ENCODE measurements around the gene C1orf74.

Gene C1orf74

GRCh38 chr1:209784265-209785169, at the start of gene C1orf74:
Gene C1orf74 (minus strand): TSS chr1:209784559. CDS start chr1:209783634, 925 bp downstream.
- Histone ChIP-seq H3K9me3 (no peaks in the 10 kb centered on the region), H3K4me2 (peak within 1 kb of the TSS; percentile 84), H3K4me3 (peak within 1 kb of the TSS; percentile 70), H4K20me1 (no peaks in the 10 kb centered on the region), H3K36me3 (peaks cover 27% of the 10 kb centered on the region), H3K27ac (peak within 1 kb of the TSS; percentile 81), H3K4me1 (peaks cover 15% of the 10 kb centered on the region), H3K27me3 (no peaks in the 10 kb centered on the region), H3K9ac (peak within 1 kb of the TSS; percentile 86)
- no peak for TF ChIP-seq Cebpa-rat (IDR thresholded peaks at IDR 0.05)

DNA sequence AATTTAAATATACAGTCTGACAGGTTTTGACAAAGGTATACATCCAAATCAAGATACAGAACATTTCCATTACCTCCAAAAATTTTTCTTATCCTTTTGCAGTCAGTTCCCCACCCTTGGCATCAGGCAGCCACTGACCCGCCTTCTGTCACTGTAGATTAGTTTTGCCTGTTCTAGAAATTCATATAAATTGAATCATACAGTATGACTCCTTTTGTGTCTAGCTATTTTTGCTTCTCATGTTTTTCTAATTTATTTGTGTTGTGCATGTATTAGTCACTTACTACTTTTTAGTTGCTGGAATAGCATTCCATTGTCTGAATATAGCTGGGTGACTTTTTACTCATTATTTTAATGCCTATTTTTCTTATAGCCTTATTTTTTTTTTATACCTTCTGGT, 47.3 kb upstream of the C1orf74 start:
- H3K36me3 ChIP-seq, result peaks cover 58% of the 10 kb centered on the region
- H3K9ac ChIP-seq, result no peak overlapping the region
- TF ChIP-seq Cebpa-rat (IDR thresholded peaks at IDR 0.05), result no peak

GRCh38 chr1:209830722-209831121, 46.4 kb upstream of the C1orf74 start:
- Histone ChIP-seq H3K9ac (no peak overlapping the region), H3K4me2 (no peak overlapping the region), H3K4me1 (peaks cover 26% of the 10 kb centered on the region), H4K20me1 (no peaks in the 10 kb centered on the region), H3K27ac (no peak overlapping the region), H3K4me3 (no peak overlapping the region), H3K9me3 (no peaks in the 10 kb centered on the region), H3K27me3 (no peaks in the 10 kb centered on the region), H3K36me3 (peaks cover 50% of the 10 kb centered on the region)
- TF ChIP-seq Cebpa-rat (IDR thresholded peaks at IDR 0.05), result no peak

More for the DNA sequence above, 47.3 kb upstream of the C1orf74 start:
- H3K4me3 ChIP-seq, result no peak overlapping the region
- no peak overlapping the region for H3K4me2 ChIP-seq
- no peaks in the 10 kb centered on the region for H3K9me3 ChIP-seq
- H3K27ac ChIP-seq, result no peak overlapping the region
- no peaks in the 10 kb centered on the region for H4K20me1 ChIP-seq
- H3K4me1 ChIP-seq, result peaks cover 26% of the 10 kb centered on the region
- no peaks in the 10 kb centered on the region for H3K27me3 ChIP-seq

- Histone ChIP-seq H3K9me3 (no peaks in the 10 kb centered on the region), H3K9ac (0 out of 2 replicates have a peak overlapping the region, but pooled peaks have one; percentile 40), H3K27ac (no peak overlapping the region), H3K27me3 (no peaks in the 10 kb centered on the region), H3K4me3 (peak overlapping the region; percentile 84), H3K4me2 (peak overlapping the region; percentile 81), H4K20me1 (no peaks in the 10 kb centered on the region), H3K36me3 (peaks cover 40% of the 10 kb centered on the region), H3K4me1 (peaks cover 26% of the 10 kb centered on the region)
- no peak for TF ChIP-seq Cebpa-rat (IDR thresholded peaks at IDR 0.05)
Measured at GRCh38 chr1:209829716-209830115, 45.4 kb upstream of the C1orf74 start.

DNA sequence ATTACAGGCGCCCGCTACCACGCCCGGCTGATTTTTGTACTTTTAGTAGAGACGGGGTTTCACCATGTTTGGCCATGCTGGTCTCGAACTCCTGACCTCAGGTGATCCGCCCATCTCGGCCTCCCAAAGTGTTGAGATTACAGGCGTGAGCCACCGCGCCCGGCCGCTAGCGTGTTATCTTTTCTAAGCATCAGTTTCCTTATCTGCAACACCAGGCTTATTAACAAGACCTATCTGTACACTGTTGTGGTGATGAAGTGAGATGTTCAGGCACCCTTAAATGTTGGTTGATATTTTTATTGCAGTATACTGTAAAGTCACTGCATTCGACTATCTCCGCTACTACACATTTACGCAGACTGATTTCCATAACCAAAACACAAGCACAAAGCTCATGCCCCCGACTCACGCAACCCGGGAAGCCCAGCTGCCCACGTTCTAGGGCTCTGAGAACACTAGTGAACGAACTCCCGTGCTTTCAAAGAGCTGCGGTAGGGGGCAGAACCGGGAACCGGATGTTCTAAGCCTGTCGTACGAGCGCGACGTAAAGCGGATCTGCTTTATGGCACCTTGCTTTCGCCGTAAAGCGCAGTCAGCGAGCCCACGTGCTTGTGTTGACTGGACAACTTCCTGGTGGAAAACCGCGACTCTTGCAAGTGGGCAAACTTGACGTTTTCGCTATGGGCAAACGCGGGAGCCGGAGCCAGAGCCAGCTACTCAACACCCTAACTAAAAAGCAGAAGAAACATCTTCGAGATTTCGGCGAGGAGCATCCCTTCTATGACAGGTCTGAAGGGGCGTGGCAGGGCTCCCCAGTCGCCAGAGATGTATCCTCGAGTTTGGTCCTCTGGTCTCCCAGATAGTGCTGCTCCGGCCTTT, 43.3 kb upstream of the C1orf74 start, which contains the start of gene UTP25:
TSS of gene UTP25 (plus strand) at position 589 of the 879 bp plus-strand sequence. CDS start at position 681, 92 bp downstream.
- H4K20me1 ChIP-seq, result no peaks in the 10 kb centered on the region
- peaks cover 19% of the 10 kb centered on the region for H3K36me3 ChIP-seq
- peaks cover 26% of the 10 kb centered on the region for H3K4me1 ChIP-seq
- no peaks in the 10 kb centered on the region for H3K9me3 ChIP-seq
- TF ChIP-seq Cebpa-rat (IDR thresholded peaks at IDR 0.05), result no peak
- H3K4me2 ChIP-seq, result peak within 1 kb of the TSS; percentile 81
- H3K4me3 ChIP-seq, result peak within 1 kb of the TSS; percentile 84
- H3K9ac ChIP-seq, result peak within 1 kb of the TSS; percentile 79
- no peaks in the 10 kb centered on the region for H3K27me3 ChIP-seq
- H3K27ac ChIP-seq, result peak within 1 kb of the TSS; percentile 79

DNA sequence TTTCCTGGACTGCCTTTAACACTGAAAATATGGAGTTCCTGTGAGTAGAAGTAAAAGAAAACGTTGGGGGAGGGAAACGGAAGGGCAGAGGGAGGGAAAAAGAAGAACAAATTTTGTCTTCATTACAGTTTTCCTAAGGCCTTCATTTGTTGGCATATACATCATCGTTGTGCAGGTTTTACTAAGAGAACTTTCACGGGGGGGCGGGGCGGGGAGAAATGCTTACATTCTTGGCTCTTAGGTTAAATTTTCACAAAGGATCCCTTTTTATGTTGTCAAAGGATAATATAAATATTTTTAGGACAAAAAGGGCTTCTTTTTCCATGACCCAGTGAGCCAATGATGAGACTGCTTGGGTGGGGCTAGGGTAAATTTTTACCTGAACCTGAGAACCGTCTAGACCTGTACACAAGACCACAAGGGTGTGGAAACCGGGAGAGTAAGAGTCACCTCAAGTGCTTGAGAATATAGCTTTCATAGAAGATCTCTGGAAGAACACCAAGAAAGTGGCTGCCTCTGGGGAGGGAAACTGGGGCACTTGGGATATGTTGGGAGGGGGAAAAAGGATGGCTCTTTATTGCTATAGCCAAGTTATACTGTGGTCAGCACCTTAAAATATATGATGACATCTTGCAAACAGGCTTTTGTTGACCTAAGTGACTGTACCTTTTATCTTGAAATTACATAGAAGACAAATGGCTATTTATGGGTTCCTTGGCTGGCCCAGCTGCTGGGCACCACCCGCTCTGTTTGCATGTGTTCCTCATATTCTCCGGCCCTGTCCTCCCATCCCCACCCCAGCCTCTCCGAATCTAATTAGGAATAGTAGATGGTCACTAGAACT, 41.5 kb upstream of the C1orf74 start:
- Histone ChIP-seq H3K36me3 (peaks cover 3% of the 10 kb centered on the region), H3K4me1 (peaks cover 26% of the 10 kb centered on the region), H3K9me3 (no peaks in the 10 kb centered on the region), H3K4me3 (no peak overlapping the region), H3K9ac (no peak overlapping the region), H4K20me1 (no peaks in the 10 kb centered on the region), H3K4me2 (no peak overlapping the region), H3K27me3 (no peaks in the 10 kb centered on the region), H3K27ac (no peak overlapping the region)
- no peak for TF ChIP-seq Cebpa-rat (IDR thresholded peaks at IDR 0.05)

- no peaks in the 10 kb centered on the region for H4K20me1 ChIP-seq
- H3K4me1 ChIP-seq, result peaks cover 7% of the 10 kb centered on the region; the same call in 1 of the 2 replicates
- no peaks in the 10 kb centered on the region for H3K9me3 ChIP-seq
- no peaks in the 10 kb centered on the region for H3K27me3 ChIP-seq
- no peak overlapping the region for H3K4me2 ChIP-seq
- TF ChIP-seq Cebpa-rat (IDR thresholded peaks at IDR 0.05), result no peak
- no peaks in the 10 kb centered on the region for H3K36me3 ChIP-seq
- no peak overlapping the region for H3K27ac ChIP-seq
- no peak overlapping the region for H3K4me3 ChIP-seq
- H3K9ac ChIP-seq, result no peak overlapping the region
Measured at GRCh38 chr1:209823143-209824041, 39.0 kb upstream of the C1orf74 start.

DNA sequence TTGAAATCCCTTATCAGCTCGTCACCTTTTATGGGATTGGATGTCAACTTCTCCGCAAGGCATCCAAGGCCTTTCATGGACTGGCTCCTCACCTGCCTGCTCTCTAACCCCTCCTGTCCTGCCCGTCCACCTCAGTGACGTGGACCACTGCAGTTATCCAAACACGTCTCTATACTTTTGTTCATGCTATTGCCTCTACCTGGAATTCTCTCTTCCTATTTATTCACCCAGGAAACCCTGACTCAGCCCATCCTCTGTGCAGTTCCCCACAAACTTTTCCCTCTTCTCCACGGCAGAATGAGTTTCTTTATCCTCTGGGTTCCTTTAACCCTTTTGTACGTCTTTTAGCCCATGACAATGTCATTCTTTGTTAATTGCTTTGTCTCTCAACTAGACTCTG, 38.3 kb upstream of the C1orf74 start:
- H3K27ac ChIP-seq, result no peak overlapping the region
- H4K20me1 ChIP-seq, result no peaks in the 10 kb centered on the region
- H3K27me3 ChIP-seq, result no peaks in the 10 kb centered on the region
- H3K4me1 ChIP-seq, result peaks cover 7% of the 10 kb centered on the region; the same call in 1 of the 2 replicates
- no peak overlapping the region for H3K4me3 ChIP-seq
- H3K9ac ChIP-seq, result no peak overlapping the region
- no peak for TF ChIP-seq Cebpa-rat (IDR thresholded peaks at IDR 0.05)
- H3K36me3 ChIP-seq, result no peaks in the 10 kb centered on the region
- no peaks in the 10 kb centered on the region for H3K9me3 ChIP-seq
- H3K4me2 ChIP-seq, result no peak overlapping the region
